HepG2 (cell line): ENCODE measurements around the gene HLCS. TPM values are rescaled to one million over a fixed set of nuclear protein-coding genes. Genes with fewer than 3 reads are reported as not detected.

ENCODE experiments used
- AGO1 ChIP-seq: fragments of 200-400 bp; formaldehyde crosslinking; IDR thresholded peaks from 2 replicates; pipeline ENCODE4 v1.6.1; 2017; ENCODE audit warnings: mild to moderate bottlenecking, low read depth, low read length, moderate library complexity; ENCODE audit not compliant: poor library complexity, severe bottlenecking
- DNMT1 ChIP-seq: sonication (generic); formaldehyde crosslinking; IDR thresholded peaks from 2 replicates; pipeline ENCODE4 v1.5.1; 2020; ENCODE audit warnings: mild to moderate bottlenecking, missing genetic modification reagents
- KDM4B ChIP-seq: sonication (generic); formaldehyde crosslinking; IDR thresholded peaks from 2 replicates; pipeline ENCODE4 v1.4.0; 2020; ENCODE audit warnings: missing genetic modification reagents
- TEF ChIP-seq: sonication (generic); formaldehyde crosslinking; IDR thresholded peaks from 2 replicates; pipeline ENCODE4 v1.5.0; 2020; ENCODE audit warnings: missing genetic modification reagents
- ZBTB2 ChIP-seq: sonication (generic); formaldehyde crosslinking; IDR thresholded peaks from 2 replicates; pipeline ENCODE4 v1.8.0; 2022; ENCODE audit warnings: low read depth, missing genetic modification reagents
- ZBTB3 ChIP-seq: sonication (generic); formaldehyde crosslinking; IDR thresholded peaks from 2 replicates; pipeline ENCODE4 v1.4.0; 2020; ENCODE audit warnings: low read depth, mild to moderate bottlenecking, moderate library complexity, missing genetic modification reagents, borderline replicate concordance
- ZNF142 ChIP-seq: sonication (generic); formaldehyde crosslinking; IDR thresholded peaks from 2 replicates; pipeline ENCODE4 v1.4.0; 2020; ENCODE audit warnings: missing genetic modification reagents
- ZNF264 ChIP-seq: sonication (generic); formaldehyde crosslinking; IDR thresholded peaks from 2 replicates; pipeline ENCODE4 v1.4.0; 2020; ENCODE audit warnings: missing genetic modification reagents
- ZNF33B ChIP-seq: sonication (generic); formaldehyde crosslinking; IDR thresholded peaks from 2 replicates; pipeline ENCODE4 v1.5.1; 2020; ENCODE audit warnings: mild to moderate bottlenecking, missing genetic modification reagents
- ZNF609 ChIP-seq: sonication (generic); formaldehyde crosslinking; IDR thresholded peaks from 2 replicates; pipeline ENCODE4 v1.4.0; 2020; ENCODE audit warnings: mild to moderate bottlenecking, missing genetic modification reagents, borderline replicate concordance
- ZNF839 ChIP-seq: sonication (generic); formaldehyde crosslinking; IDR thresholded peaks from 2 replicates; pipeline ENCODE4 v1.4.0; 2020; ENCODE audit warnings: missing genetic modification reagents, mild to moderate bottlenecking, borderline replicate concordance
- polyA plus RNA-seq, 8 experiments: library from polyadenylated mRNA; depleted of rRNA in 3 of 8; stranded (reverse) in 7 of 8; unstranded in 1 of 8; fragments of >200 nt; fragmentation: Illumina TruSeq in 4 of 8; extraction: Trizol in 4 of 8; gene quantifications; 2 replicates each; pipeline versions ENCODE4 v1.2.1 to v1.2.3, GENCODE V29; 2011 to 2016; ENCODE audit warnings: low read depth in 4 of 8, missing spikeins in 1 of 8, mixed read lengths in 1 of 8; ENCODE audit not compliant: insufficient read depth in 1 of 8
- total RNA-seq, 5 experiments: library from RNA; depleted of rRNA; stranded (reverse); fragments of >200 nt; fragmentation: Illumina TruSeq; extraction: Trizol; gene quantifications; 2 replicates each; pipeline ENCODE4 v1.2.3, GENCODE V29; 2016; ENCODE audit warnings: low read depth in 1 of 5

HLCS gene
- total and polyA plus RNA-seq, 2 of the 13 experiments (the other 11 are each of a cell fraction or from before 2014, with no cell fraction given), result 7.9 to 12.3 TPM

GRCh38 chr21:36859744-36860501 lies 106.5 kb downstream of the HLCS start (continued):
- no peak for TF ChIP-seq ZNF142 (CRISPR knock-in tag)
- no peak for TF ChIP-seq KDM4B (CRISPR knock-in tag)
- TF ChIP-seq AGO1, result no peak
- TF ChIP-seq ZNF33B (CRISPR knock-in tag), result no peak
- no peak for TF ChIP-seq ZNF839 (CRISPR knock-in tag)
- TF ChIP-seq ZNF609 (CRISPR knock-in tag), result peak; percentile 56; the same call in 1 of the 2 replicates
- 0 out of 2 replicates have a peak, but pooled peaks have one; percentile 39 for TF ChIP-seq ZBTB3 (CRISPR knock-in tag)
- TF ChIP-seq DNMT1, result no peak
- no peak for TF ChIP-seq ZNF264 (CRISPR knock-in tag)
- TF ChIP-seq ZBTB2, result no peak
- peak; percentile 47; the same call in 1 of the 2 replicates for TF ChIP-seq TEF (CRISPR knock-in tag)
